Bronchial epithelial cell (primary cell): ENCODE data around the gene LRRC45. TPM values are rescaled to one million over a fixed set of nuclear protein-coding genes. Genes with fewer than 3 reads are reported as not detected.
"Not testable (repeated sequence)": the region's sequence is repeated elsewhere in the genome, so short reads cannot be mapped to it uniquely, and the experiment has no call there.

Experiments used
- DNase-seq: peaks from one replicate; pipeline ENCODE4 v3.0.0-alpha.2; 2010; ENCODE audit warnings: low read depth
- FAIRE-seq: peaks from 2 replicates; lab custom pipeline; 2011; peaks lifted over from hg19 to GRCh38; lab: Jason Lieb, UNC
- H3K27me3 ChIP-seq: 2 replicates; pipeline ENCODE4 v1.5.1; 2011; ENCODE audit warnings: low read length; ENCODE audit not compliant: control insufficient read depth, insufficient read depth
- H3K36me3 ChIP-seq: 2 replicates; pipeline ENCODE4 v1.5.1; 2011; ENCODE audit warnings: low read length; ENCODE audit not compliant: control insufficient read depth, insufficient read depth
- H3K4me3 ChIP-seq: 2 replicates; pipeline ENCODE4 v1.5.1; 2011; ENCODE audit warnings: mild to moderate bottlenecking, low read depth, low read length, control low read depth
- CTCF ChIP-seq: IDR thresholded peaks from 2 replicates; pipeline ENCODE4 v1.5.1; 2011; ENCODE audit warnings: mild to moderate bottlenecking, moderate library complexity, low read length, control low read depth, inconsistent platforms; ENCODE audit not compliant: insufficient read depth, severe bottlenecking
- total RNA-seq: library from RNA; depleted of rRNA; stranded (reverse); fragments of >200 nt; gene quantifications from 2 replicates; pipeline ENCODE4 v1.2.1, GENCODE V29; 2014

LRRC45 gene
- total RNA-seq, 1 donor from 2014 or later, result 8.4 TPM

- no peak for FAIRE-seq
- DNase-seq, result peak; percentile 88
- Histone ChIP-seq H3K4me3 (peak within 1 kb of the TSS; percentile 69), H3K27me3 (no peaks in the 10 kb centered on the region), H3K36me3 (peaks cover 7% of the 10 kb centered on the region)
- peak; percentile 86 for TF ChIP-seq CTCF
These were observed 14.2 kb downstream of the LRRC45 start, which contains the start of gene DCXR for GRCh38 chr17:82037092-82037888. Gene DCXR, minus strand, starts transcription at chr17:82037697. Its CDS starts 15 bp downstream, at chr17:82037682.

GRCh38 chr17:82037889-82038195 is 14.7 kb downstream of the LRRC45 start:
- no peaks in the 10 kb centered on the region for H3K27me3 ChIP-seq
- peaks cover 7% of the 10 kb centered on the region for H3K36me3 ChIP-seq
- FAIRE-seq, result no peak
- H3K4me3 ChIP-seq, result peak overlapping the region; percentile 69
- DNase-seq, result no peak
- TF ChIP-seq CTCF, result no peak

- not testable (repeated sequence) for FAIRE-seq, DNase-seq, H3K36me3 ChIP-seq, H3K4me3 ChIP-seq, H3K27me3 ChIP-seq
These were observed 15.8 kb downstream of the LRRC45 start for GRCh38 chr17:82038796-82039409.

GRCh38 chr17:82039695-82040299 is 16.7 kb downstream of the LRRC45 start:
- peaks cover 5% of the 10 kb centered on the region for H3K36me3 ChIP-seq
- no peak overlapping the region for H3K4me3 ChIP-seq
- DNase-seq (no peak), FAIRE-seq (no peak)
- TF ChIP-seq CTCF, result no peak
- no peaks in the 10 kb centered on the region for H3K27me3 ChIP-seq

- FAIRE-seq, result no peak
- no peak for TF ChIP-seq CTCF
- no peaks in the 10 kb centered on the region for H3K27me3 ChIP-seq
- peaks cover 2% of the 10 kb centered on the region for H3K36me3 ChIP-seq
- no peak overlapping the region for H3K4me3 ChIP-seq
- peak; percentile 43 for DNase-seq
These were observed 18.2 kb downstream of the LRRC45 start for GRCh38 chr17:82041144-82041814.

- no peak overlapping the region for H3K4me3 ChIP-seq
- FAIRE-seq (peak; percentile 50), DNase-seq (no peak)
- no peaks in the 10 kb centered on the region for H3K27me3 ChIP-seq
- H3K36me3 ChIP-seq, result peaks cover 2% of the 10 kb centered on the region
- TF ChIP-seq CTCF, result no peak
These were observed 19.5 kb downstream of the LRRC45 start for GRCh38 chr17:82042649-82043048.
